ENCODE data around the gene VPS4A.

VPS4A gene

DNA sequence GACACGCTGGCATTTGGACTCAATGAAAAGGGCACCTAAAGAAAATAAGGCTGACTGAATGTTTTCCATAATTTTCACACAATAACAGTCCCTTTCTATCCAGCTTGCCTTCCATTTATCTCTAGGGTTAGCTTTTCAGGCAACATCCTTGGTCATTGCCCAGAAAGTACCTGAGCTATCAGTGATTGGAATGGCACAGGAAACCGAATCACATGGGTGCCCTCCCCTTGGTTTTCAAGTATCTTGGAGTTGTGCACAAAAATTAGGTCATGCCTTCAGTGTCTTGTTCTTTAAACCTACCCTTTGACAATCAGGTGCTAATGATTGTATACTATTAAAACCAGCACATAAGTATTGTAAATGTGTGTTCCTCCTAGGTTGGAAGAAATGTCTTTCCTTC lies 3.3 kb upstream of the VPS4A start:
- DNase-seq: no peak

DNA sequence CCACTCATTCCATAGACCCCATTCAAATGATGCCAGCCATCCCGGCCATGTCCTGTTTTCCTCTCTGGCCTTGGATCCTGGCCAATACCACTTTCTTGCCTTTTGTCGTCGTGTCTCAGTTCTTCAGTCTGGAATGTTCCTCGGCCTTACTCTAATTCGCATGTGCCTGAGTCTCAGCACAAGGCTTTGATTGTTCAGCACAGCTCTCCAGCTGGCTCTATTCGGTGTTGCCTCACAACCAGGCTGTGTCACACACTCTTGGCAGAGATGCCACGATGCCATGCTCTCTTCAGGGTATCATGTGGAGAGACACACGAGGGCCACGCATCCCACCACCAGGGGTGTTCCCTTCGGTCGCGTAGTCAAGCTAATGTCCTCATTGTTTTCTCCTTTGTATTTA lies 1.8 kb upstream of the VPS4A start:
- no peak for DNase-seq

DNA sequence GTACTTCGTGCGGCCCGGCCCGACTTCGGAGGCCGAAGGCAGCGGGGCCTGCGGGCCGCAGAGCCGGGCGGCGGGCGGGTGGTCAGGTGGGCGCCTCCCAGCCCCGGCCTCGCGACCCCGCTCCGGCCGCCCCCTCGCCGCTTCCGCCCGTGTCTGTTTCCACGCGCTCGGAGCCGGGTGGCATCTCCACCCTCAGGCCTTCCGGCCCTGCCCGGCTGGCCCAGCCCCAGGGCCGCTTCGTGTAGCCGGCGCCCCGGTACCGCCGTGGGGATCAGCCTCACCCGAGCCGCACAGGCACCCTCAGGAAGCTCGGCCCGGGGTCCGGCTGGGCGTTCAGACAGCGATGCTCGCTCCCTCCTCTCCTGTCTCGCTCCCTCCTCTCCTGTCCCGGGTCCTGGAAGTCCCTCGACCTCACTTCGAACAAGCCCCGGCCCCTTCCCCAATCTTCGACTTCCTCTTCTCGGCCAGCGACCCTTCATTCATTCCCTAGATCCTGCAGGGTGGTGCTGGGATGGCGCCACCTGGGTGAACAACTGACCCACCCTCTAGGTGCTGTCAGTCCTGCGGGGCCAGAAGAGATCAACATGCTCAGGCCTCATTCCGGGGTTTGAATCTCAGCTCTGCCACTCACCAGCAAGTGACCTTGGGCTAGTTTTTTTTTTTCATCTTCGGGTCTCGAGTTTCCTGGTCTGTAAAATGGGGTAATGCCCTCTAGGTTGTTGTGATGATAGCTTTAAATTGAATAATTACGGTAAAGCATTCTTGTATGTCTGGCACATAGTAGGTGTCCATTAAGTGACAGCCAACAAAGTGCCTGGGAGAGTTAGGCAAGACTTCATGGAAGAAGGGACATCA lies 610 bp downstream of the VPS4A start:
- DNase-seq: peak; percentile 26

DNA sequence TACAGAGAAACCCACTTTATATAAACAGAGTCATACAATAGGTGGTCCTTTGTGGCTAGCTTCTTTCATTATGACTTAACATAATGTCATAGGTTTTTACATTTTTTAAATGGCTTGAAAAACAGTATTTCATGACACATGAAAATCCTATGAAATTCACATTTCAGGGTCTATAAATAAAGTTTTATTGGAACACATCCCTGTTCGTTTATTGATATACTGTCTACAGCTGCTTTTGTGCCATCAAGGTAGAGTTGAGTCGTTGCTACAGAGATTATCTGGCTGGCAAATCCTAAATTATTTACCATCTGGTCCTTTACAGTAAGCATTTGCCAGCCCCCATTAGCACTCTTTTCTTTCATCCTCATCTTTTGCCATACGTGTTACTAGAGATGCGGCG lies 2.3 kb downstream of the VPS4A start:
- no peak for DNase-seq

DNA sequence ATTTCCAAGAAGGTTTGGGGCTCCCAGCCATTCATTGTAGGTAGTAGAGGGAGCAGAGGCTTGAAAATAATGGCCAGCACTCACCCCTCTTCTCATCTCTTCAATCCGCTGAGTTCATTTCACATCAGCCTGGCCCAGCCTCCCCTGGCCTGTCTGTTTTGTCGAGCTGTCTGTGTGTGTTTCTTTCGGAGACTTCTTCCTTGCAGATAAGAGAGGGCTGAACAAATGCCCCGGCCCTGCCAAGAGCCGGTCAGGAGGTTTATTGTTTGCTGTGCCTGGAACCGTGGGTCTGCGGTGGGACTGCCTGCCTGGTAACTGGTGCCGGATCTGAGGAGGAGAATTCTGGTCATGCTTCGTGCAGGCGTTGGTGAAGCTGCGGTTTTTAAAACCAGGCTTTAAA lies 3.4 kb downstream of the VPS4A start:
- no peak for DNase-seq

DNA sequence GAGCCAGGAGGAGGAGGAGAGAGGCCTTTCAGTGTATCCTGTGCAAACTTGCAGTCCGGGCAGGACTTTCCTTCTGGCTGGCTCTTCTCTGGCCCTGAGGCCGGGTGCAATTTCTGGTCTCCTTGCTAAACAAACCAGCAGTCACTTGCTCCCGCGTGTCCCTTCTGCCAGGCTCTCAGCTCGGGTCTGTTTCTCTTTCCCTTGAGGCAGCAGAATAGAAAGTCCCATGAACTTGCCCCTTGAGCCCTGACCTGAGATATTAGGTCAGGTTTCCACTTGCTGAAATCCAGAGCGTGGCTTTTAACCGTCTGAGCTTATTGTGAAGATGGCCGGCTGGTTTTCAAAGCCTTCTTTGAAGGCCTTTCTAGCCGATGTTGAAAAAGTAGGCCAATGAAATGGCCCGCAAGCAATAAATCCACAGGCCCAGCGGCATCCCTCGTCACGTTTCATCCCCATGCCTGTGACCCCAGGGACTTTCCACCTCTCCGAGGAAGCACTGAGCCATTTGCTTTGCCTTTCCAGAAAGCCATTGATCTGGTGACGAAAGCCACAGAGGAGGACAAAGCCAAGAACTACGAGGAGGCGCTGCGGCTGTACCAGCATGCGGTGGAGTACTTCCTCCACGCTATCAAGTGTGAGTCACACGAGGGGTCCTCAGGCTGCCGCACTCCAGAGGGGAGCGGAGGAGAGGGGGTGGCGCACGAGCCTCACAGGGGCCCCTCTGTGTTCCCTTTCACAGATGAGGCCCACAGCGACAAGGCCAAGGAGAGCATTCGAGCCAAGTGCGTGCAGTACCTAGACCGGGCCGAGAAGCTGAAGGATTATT lies 4.5 kb downstream of the VPS4A start:
- DNase-seq: no peak

DNA sequence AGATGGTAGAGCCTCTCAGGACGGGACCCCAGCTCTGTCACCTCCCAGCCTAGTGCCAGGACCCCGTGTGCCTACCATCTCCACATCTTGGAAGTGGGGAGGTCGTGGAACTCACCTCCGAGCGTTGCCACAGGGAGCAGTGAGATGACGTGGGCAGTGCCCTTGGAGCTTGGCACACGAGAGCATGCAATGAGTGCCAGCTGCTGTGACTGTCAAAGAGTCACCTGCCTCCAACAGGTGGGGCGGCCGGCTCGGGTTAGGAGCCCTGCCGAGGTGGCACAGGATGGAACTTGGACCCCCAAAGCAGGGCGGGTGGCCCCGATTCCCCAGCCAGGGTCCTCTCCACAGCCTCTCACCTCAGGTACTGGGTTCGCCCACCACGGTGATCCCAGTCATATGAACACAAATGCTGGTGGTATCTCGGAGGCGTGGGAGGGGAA lies 5.5 kb downstream of the VPS4A start:
- DNase-seq: no peak

DNA sequence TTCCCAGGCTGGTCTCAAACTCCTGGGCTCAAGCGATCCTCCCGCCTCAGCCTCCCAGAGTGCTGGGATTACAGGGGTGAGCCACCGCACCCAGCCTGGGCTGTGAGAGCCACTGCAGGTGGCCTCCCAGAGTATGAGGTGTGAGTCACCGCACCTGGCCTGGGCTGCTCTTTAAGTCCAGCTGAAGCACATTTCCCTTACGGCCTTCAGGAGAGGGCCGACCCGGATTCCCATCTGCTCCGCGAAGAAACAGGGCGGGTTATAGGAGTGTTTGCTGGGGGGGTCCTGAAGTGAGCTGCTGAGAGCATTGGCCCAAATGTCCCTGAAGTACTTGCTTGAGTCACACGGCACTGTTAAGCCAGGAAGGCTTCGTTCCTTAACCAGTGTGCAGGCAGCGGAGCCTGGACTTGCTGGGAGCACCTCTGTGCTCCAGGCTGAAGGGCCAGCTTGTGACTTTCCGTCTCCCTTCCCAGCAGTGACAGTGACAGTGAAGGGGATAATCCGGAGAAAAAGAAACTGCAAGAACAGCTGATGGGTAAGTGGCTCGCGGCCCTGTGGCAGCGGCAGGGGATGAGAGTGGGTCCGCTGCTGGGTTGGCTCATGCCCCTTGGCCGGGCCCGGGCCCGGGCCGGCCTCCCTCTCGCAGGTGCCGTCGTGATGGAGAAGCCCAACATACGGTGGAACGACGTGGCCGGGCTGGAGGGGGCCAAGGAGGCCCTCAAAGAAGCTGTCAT lies 7.2 kb downstream of the VPS4A start:
- no peak for DNase-seq

DNA sequence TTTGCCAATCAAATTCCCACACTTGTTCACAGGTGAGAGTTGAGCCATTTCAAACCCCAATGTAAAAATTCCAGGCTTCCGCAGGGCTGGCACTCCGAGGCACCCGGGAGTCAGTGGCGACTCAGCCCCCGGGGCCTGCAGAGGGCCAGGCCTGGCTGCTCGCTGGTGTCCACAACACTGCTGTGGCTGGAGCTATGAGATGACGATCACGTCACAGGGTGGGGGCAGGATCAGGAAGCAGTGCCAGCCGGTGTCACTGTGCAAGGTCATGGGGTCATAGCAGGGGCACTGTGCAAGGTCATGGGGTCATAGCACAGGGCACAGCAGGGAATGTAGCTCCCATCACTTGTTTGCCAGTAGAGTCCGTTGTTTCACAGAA lies 7.8 kb downstream of the VPS4A start:
- DNase-seq: no peak

DNA sequence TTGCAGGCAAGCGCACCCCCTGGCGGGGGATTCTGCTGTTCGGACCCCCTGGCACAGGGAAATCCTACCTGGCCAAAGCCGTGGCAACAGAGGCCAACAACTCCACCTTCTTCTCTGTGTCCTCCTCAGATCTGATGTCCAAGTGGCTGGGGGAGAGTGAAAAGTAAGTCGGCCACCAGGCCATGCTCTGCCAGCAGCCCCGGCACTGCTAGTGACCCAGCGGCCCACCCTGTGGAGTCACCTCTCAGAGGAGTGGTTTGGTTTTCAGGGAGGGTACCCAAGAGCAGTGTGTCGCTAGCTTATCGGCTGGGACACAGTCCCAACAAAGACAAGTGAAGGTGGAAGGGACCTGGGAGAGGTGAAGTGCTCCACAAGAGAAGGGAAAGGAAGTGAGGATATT lies 8.2 kb downstream of the VPS4A start:
- DNase-seq: no peak

DNA sequence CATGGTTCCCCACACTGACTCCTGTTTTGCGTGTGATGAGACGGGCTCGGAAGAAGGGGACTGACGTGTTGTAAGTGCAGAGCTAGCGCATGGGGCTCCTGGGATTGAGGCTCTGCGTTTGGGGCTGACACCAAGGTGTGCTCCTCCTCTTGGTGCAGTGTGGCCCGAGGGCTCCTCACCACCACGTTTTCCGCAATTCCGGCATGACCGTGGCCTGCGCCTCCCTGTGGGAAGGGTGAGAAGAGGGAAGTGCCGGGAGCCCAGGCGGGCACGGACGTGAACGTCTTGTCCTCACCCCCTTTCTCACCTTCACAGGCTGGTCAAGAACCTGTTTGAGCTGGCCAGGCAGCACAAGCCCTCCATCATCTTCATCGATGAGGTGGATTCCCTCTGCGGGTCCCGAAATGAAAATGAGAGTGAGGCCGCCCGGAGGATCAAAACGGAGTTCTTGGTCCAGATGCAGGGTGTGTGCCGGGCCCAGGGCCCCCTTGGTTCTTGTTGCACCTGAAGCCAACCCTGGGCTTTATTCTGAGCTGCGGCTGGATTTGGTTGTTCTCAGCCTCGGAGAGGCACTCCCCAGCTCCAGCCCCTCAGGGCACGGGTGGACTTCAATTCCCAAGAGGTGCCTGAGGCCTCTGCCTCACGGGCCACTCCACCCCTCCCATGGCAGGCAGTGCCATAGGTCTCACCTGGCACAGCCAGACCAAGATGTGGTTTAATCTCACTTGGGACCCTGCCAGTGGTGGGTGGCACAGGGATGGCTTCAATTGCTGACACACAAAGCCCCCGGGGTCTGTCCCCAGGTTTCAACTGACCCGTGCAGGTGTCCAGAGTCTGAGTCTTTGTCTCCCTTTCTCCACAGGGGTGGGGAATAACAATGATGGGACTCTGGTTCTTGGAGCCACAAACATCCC lies 8.9 kb downstream of the VPS4A start:
- no peak for DNase-seq

DNA sequence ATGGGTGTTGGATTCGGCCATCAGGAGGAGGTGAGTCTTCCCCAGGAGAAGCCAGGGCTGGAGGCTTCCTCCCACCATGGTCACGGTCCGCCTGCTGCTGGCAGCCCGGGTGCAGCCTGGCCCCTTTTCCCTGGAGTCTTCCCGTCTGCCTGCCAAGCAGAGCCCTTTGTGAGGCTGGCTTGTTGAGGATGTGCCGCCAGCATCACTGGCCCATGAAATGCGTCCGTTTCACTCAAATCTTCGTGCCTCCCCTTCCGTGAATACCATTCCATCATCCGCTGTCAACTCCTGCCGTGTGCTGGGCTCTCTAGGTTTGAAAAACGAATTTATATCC lies 9.6 kb downstream of the VPS4A start:
- DNase-seq: no peak

DNA sequence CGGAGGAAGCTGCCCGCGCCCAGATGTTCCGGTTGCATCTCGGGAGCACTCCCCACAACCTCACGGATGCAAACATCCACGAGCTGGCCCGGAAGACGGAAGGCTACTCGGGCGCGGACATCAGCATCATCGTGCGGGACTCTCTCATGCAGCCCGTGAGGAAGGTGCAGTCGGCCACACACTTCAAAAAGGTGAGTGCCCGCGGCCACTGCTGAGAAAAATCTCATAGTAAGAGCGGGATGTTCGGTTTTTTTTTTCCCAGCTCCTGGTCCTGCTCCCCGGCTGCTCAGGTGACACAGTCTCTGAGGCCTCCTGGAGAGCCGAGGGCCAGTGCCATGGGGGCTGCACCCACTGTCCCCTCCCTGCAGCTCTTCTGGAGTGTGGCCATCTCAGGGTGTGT lies 9.9 kb downstream of the VPS4A start:
- DNase-seq: no peak

DNA sequence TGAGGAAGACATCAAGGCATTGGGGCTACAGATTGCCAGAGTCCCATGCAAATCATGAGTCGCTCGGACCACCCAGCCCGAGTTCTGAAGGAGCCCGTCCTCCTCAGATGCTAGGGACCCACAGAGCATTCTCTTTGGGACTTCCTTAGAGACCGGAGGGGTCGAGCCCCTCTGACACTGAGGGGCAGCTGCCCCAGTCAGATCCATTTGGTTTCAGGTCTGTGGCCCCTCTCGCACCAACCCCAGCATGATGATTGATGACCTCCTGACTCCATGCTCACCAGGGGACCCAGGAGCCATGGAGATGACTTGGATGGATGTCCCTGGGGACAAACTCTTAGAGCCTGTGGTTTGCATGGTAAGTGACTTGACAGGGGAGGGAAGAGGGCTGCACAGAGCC lies 11.2 kb downstream of the VPS4A start:
- no peak for DNase-seq

DNA sequence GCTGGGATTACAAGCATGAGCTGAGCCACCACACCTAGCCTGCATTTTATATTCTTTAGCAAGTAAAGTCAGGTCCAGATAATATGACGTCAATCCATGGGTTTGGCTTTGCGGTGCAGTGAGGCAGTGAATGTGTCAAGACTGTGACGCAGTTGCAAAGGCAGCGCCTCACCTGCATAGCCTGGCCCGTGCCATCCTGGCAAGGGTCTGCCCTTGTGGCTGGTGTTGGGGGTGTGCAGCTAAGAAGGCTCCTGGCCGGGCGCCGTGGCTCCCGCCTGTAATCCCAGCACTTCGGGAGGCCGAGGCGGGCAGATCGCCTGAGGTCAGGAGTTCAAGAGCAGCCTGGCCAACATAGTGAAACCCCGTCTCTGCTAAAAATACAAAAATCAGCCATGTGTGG lies 12.3 kb downstream of the VPS4A start:
- no peak for DNase-seq

DNA sequence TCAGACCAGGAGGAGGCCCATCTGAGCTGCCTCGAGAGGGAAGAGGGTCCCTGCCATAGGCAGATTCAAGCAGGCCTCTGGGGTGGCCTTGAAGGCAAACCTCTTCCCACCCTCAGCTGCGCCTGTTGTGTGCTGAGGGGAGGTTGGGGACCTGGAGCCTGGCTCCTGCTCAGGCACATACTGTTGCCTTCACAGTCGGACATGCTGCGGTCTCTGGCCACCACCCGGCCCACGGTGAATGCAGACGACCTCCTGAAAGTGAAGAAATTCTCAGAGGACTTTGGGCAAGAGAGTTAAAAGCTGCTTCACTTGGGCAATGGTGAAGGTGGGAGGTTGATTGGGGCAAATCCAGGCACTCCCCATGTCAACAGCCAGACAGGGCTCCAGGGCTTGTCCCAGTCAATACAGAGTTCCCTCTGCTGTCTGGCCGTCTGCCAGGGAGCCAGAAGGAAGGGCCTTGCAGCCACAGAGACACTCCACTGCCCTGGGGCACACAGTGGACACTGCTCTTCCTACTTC lies 12.9 kb downstream of the VPS4A start:
- DNase-seq: no peak

DNA sequence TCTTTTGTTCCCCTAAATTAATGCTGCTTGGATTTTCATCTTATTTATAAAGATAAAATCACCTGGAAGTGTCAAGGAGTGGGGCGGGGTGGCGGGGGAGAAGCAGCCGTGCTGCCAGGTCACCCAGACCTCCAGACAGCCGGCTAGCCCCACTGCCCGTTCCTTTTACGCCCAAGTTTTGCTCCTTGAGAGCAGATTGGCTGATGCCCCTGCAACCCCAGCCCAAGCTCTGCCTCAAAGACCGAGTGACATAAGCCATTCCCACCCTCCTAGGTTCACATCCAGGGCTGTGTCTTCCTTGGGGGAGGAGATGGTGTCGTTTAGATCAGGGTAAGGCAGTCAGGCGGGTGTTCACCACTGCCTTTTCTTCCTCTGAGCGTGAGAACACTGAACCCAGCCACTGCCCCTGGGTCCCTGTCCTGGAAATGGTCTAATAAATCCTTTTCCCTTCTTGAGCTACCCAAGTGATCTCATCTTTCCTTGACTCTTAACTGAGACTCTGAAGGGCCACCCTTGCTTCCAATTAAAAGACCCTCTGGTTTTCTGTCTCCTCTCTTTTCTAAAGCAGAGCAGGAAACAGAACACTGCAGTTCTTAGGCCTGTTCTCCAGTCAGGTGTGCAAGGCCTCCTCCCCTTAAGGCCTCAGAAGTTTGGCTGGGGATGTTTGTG lies 13.6 kb downstream of the VPS4A start:
- DNase-seq: no peak

DNA sequence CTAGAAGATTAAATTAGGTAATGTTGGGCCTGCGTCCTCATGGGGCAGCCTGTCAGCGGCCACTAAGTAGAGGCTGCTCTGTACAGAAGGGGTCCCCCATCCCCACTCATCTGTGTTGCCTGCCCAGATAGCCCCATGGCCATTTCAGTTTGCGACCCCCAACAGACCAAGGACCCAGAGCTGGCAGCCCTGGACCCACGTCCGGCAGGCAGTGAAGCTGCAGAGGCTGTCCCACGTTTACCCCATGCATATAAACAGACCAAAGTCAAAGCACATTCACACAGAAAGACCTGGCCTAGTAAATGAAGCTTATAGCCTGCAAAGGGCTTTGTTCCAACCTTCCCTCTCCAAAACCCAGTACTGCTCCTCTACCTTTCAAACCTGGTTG lies 14.6 kb downstream of the VPS4A start:
- DNase-seq: no peak

DNA sequence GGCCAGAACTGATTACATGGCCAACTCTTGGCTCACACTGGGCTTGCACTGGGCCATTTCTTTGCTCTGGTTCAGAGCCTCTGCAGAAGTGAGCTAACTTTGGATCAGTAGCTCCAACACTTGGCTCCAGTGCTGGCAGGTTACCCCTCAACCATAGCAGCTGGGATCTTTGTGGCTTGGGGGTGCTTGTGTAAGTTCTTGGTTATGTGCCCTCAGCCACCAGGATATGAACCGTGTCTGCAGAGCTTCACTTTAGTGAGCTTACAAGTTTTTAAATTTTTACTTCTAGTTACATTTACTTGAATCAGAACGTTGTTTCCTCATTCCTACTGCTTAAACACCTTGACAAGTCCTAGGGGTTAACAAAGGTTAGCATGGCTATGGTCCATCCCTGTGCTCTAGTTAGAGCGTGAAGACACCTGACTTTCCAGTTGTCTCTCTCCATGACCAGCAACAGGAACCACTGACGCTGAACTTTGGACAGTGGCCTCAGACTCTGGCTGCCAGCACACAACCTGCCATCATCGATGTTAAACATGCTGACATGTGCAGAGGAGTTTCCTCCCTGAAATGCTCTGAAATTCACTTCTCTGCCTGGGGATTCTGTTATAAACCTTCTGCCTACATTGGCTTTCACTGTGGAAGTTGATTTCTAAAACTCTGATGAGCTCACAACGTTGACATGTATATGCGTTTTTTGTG lies 15.2 kb downstream of the VPS4A start:
- DNase-seq: no peak

DNA sequence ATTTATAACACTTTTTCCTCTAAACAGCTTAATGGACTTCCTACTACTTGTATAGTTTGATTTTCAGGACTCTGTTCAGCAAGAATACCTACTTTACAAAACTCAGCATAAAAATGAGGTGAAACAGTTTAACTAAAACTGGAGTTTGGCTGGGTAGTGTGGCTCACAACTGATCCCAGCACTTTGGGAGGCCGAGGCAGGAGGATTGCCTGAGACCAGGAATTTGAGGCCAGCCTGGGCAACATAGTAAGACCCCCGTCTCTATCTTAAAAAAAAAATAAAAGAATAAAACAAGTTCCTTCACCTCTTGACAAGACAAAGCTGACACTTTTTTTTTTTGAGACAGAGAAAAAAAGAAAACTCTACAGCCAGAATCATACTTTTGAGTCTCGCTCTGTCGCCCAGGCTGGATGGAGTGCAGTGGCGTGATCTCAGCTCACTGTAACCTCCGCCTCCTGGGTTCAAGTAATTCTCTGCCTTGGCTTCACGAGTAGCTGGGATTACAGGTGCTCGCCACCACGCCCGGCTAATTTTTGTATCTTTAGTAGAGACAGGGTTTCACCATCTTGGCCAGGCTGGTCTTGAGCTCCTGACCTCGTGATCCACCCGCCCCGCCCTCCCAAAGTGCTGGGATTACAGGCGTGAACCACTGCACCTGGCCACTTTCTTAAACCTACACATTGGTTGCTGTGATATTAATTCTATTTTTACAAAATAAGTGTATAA lies 16.6 kb downstream of the VPS4A start:
- no peak for DNase-seq

All from stimulated activated naive CD4-positive, alpha-beta T cell treated with Interleukin-2 at 50 U/mL for 16 hours (primary cell).